ENCODE measurements around the gene ABHD13.

The ABHD13 gene

DNA sequence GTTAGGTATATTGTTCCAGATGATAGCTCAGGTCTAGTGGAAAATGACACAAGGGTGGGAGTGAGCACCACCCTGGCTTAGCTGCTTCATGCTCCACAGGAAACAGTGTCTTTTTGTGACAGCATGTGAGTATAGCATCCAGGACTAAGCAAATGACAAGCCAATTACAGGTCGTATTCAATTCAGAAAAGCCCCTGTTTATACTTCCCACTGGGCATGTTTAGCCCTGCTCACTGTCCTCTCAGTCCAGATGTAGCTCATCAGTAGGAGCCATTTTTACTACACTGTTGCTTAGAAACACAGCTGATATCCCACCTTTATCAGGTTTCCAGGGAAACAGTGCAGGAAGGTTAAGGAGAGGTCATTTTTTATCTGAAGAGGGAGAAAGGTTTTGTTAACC is 8.0 kb downstream of the ABHD13 start:
- Histone ChIP-seq H3K27me3 (replicated peaks; ENCODE audit: insufficient read depth, low read length) (no peaks in the 10 kb centered on the region), H4K20me1 (ENCODE audit: insufficient read depth, low read length) (no peaks in the 10 kb centered on the region), H2AFZ (ENCODE audit: low read length) (no peak overlapping the region), H3K36me3 (replicated peaks; ENCODE audit: insufficient read depth, low read length) (no peaks in the 10 kb centered on the region), H3K4me1 (ENCODE audit: low read length) (no peaks in the 10 kb centered on the region), H3K79me2 (ENCODE audit: low read length) (peaks cover 68% of the 10 kb centered on the region), H3F3A (ENCODE audit: insufficient read depth, low read length) (no peaks in the 10 kb centered on the region), H3K9ac (ENCODE audit: low read length) (no peak overlapping the region), H3K4me3 (ENCODE audit: low read length) (no peak overlapping the region), H3K9me2 (replicated peaks; ENCODE audit: insufficient read depth, low read length) (no peaks in the 10 kb centered on the region), H3K27ac (ENCODE audit: low read length) (no peak overlapping the region), H3K4me2 (ENCODE audit: low read depth, low read length) (no peak overlapping the region), H3K9me3 (replicated peaks; ENCODE audit: insufficient read depth, low read length) (no peaks in the 10 kb centered on the region)
- no peak for TF ChIP-seq CTCF (IDR thresholded peaks at IDR 0.05; ENCODE audit: low read length)
- no peak for TF ChIP-seq EZH2 (optimal IDR thresholded peaks at IDR 0.05; ENCODE audit: low read depth, low read length)
- TF ChIP-seq EZH2phosphoT487 (IDR thresholded peaks at IDR 0.05; ENCODE audit: low read length) = no peak
- DNase-seq = no peak

- Histone ChIP-seq H3K36me3 (replicated peaks; ENCODE audit: insufficient read depth, low read length) (no peaks in the 10 kb centered on the region), H3K27ac (ENCODE audit: low read length) (no peak overlapping the region), H2AFZ (ENCODE audit: low read length) (no peak overlapping the region), H3K4me2 (ENCODE audit: low read depth, low read length) (no peak overlapping the region), H3K79me2 (ENCODE audit: low read length) (peaks cover 57% of the 10 kb centered on the region), H4K20me1 (ENCODE audit: insufficient read depth, low read length) (no peaks in the 10 kb centered on the region), H3F3A (ENCODE audit: insufficient read depth, low read length) (no peaks in the 10 kb centered on the region), H3K4me1 (ENCODE audit: low read length) (no peaks in the 10 kb centered on the region), H3K27me3 (replicated peaks; ENCODE audit: insufficient read depth, low read length) (no peaks in the 10 kb centered on the region), H3K9me2 (replicated peaks; ENCODE audit: insufficient read depth, low read length) (no peaks in the 10 kb centered on the region), H3K9ac (ENCODE audit: low read length) (no peak overlapping the region), H3K4me3 (ENCODE audit: low read length) (no peak overlapping the region), H3K9me3 (replicated peaks; ENCODE audit: insufficient read depth, low read length) (no peaks in the 10 kb centered on the region)
- TF ChIP-seq CTCF (IDR thresholded peaks at IDR 0.05; ENCODE audit: low read length) (peak; percentile 74), EZH2 (optimal IDR thresholded peaks at IDR 0.05; ENCODE audit: low read depth, low read length) (no peak), EZH2phosphoT487 (IDR thresholded peaks at IDR 0.05; ENCODE audit: low read length) (no peak)
- peak; percentile 42 for DNase-seq
Observed at GRCh38 chr13:108227651-108228272, 9.6 kb downstream of the ABHD13 start.

DNA sequence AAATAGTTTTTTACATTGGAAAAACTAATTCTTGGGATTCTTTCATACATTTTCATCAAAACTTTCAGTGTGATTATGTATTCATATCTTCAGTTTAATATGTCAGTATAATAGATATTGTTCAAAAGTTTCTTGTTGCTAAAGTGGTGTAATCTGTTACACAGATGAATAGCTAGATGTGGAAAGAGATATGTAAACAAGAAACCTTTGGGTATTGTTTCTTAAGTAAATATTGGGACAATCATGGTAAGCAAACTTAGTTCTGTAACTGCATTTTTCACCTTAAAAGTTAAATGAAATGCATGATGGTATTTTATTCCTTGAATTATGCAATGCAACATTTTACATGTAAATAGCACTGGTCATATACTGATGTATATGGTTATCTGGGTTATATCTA is 12.2 kb downstream of the ABHD13 start:
- Histone ChIP-seq H3F3A (ENCODE audit: insufficient read depth, low read length) (no peaks in the 10 kb centered on the region), H3K36me3 (replicated peaks; ENCODE audit: insufficient read depth, low read length) (no peaks in the 10 kb centered on the region), H3K4me2 (ENCODE audit: low read depth, low read length) (no peak overlapping the region), H3K4me3 (ENCODE audit: low read length) (no peak overlapping the region), H3K9me3 (replicated peaks; ENCODE audit: insufficient read depth, low read length) (no peaks in the 10 kb centered on the region), H3K4me1 (ENCODE audit: low read length) (no peaks in the 10 kb centered on the region), H2AFZ (ENCODE audit: low read length) (no peak overlapping the region), H3K27ac (ENCODE audit: low read length) (no peak overlapping the region), H3K27me3 (replicated peaks; ENCODE audit: insufficient read depth, low read length) (no peaks in the 10 kb centered on the region), H4K20me1 (ENCODE audit: insufficient read depth, low read length) (no peaks in the 10 kb centered on the region), H3K79me2 (ENCODE audit: low read length) (peaks cover 32% of the 10 kb centered on the region), H3K9me2 (replicated peaks; ENCODE audit: insufficient read depth, low read length) (no peaks in the 10 kb centered on the region), H3K9ac (ENCODE audit: low read length) (no peak overlapping the region)
- DNase-seq = no peak
- TF ChIP-seq CTCF (IDR thresholded peaks at IDR 0.05; ENCODE audit: low read length) = no peak
- TF ChIP-seq EZH2 (optimal IDR thresholded peaks at IDR 0.05; ENCODE audit: low read depth, low read length) = no peak
- TF ChIP-seq EZH2phosphoT487 (IDR thresholded peaks at IDR 0.05; ENCODE audit: low read length) = no peak

Data from MM.1S (cell line).